Measurements from ENCODE around the gene GPT2.

Gene GPT2

DNA sequence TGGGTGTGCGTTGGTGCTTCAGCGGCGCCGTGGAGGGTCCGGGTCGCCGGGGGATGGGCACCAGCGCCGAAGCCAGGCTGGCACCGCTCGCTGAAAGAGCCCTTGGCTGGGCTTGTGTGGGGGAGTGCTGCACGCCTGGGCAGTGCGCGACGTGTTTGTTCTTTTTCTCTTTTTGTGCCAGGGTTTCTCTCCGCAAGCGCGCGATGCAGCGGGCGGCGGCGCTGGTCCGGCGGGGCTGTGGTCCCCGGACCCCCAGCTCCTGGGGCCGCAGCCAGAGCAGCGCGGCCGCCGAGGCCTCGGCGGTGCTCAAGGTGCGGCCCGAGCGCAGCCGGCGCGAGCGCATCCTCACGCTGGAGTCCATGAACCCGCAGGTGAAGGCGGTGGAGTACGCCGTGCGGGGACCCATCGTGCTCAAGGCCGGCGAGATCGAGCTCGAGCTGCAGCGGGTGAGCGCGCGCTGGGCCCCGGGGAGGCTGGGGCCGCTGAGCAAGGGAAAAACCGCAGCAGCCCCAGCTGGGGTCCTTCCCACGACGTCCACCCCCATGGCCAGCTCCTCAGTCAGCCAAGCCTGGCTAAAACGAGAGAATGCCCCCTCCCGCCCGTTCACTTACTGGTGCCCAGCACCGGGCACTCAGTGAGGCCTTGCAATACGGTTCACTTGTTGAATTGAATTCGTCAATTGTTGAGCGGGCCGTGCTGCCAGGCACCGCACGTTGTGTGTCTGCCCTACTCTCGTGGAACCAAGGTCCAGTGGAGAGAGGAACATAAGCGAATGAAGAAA lies 541 bp downstream of the GPT2 start:
- peak; percentile 11 for ATAC-seq
- TF ChIP-seq, protein P1, sequence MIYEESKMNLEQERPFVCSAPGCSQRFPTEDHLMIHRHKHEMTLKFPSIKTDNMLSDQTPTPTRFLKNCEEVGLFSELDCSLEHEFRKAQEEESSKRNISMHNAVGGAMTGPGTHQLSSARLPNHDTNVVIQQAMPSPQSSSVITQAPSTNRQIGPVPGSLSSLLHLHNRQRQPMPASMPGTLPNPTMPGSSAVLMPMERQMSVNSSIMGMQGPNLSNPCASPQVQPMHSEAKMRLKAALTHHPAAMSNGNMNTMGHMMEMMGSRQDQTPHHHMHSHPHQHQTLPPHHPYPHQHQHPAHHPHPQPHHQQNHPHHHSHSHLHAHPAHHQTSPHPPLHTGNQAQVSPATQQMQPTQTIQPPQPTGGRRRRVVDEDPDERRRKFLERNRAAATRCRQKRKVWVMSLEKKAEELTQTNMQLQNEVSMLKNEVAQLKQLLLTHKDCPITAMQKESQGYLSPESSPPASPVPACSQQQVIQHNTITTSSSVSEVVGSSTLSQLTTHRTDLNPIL (CRISPR knock-in tag; IDR thresholded peaks at IDR 0.05; ENCODE audit: low read depth): no peak
- TF ChIP-seq, protein P2, sequence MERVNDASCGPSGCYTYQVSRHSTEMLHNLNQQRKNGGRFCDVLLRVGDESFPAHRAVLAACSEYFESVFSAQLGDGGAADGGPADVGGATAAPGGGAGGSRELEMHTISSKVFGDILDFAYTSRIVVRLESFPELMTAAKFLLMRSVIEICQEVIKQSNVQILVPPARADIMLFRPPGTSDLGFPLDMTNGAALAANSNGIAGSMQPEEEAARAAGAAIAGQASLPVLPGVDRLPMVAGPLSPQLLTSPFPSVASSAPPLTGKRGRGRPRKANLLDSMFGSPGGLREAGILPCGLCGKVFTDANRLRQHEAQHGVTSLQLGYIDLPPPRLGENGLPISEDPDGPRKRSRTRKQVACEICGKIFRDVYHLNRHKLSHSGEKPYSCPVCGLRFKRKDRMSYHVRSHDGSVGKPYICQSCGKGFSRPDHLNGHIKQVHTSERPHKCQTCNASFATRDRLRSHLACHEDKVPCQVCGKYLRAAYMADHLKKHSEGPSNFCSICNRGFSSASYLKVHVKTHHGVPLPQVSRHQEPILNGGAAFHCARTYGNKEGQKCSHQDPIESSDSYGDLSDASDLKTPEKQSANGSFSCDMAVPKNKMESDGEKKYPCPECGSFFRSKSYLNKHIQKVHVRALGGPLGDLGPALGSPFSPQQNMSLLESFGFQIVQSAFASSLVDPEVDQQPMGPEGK (CRISPR knock-in tag; IDR thresholded peaks at IDR 0.05; ENCODE audit: borderline replicate concordance): no peak
- TF ChIP-seq, protein P3, sequence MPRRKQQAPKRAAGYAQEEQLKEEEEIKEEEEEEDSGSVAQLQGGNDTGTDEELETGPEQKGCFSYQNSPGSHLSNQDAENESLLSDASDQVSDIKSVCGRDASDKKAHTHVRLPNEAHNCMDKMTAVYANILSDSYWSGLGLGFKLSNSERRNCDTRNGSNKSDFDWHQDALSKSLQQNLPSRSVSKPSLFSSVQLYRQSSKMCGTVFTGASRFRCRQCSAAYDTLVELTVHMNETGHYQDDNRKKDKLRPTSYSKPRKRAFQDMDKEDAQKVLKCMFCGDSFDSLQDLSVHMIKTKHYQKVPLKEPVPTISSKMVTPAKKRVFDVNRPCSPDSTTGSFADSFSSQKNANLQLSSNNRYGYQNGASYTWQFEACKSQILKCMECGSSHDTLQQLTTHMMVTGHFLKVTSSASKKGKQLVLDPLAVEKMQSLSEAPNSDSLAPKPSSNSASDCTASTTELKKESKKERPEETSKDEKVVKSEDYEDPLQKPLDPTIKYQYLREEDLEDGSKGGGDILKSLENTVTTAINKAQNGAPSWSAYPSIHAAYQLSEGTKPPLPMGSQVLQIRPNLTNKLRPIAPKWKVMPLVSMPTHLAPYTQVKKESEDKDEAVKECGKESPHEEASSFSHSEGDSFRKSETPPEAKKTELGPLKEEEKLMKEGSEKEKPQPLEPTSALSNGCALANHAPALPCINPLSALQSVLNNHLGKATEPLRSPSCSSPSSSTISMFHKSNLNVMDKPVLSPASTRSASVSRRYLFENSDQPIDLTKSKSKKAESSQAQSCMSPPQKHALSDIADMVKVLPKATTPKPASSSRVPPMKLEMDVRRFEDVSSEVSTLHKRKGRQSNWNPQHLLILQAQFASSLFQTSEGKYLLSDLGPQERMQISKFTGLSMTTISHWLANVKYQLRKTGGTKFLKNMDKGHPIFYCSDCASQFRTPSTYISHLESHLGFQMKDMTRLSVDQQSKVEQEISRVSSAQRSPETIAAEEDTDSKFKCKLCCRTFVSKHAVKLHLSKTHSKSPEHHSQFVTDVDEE (CRISPR knock-in tag; IDR thresholded peaks at IDR 0.05): no peak
- TF ChIP-seq CSDC2 (CRISPR knock-in tag; IDR thresholded peaks at IDR 0.05) (no peak), OSR1 (CRISPR knock-in tag; IDR thresholded peaks at IDR 0.05) (no peak), GLIS3 (CRISPR knock-in tag; IDR thresholded peaks at IDR 0.05) (no peak), TCF4 (CRISPR knock-in tag; IDR thresholded peaks at IDR 0.05; ENCODE audit: borderline replicate concordance) (no peak), ZNF70 (CRISPR knock-in tag; IDR thresholded peaks at IDR 0.05) (no peak), ZFP30 (CRISPR knock-in tag; IDR thresholded peaks at IDR 0.05) (no peak), TOX (CRISPR knock-in tag; IDR thresholded peaks at IDR 0.05; ENCODE audit: borderline replicate concordance) (no peak), ARNTL (CRISPR knock-in tag; IDR thresholded peaks at IDR 0.05; ENCODE audit: borderline replicate concordance, low read depth) (no peak), ZFP3 (CRISPR knock-in tag; IDR thresholded peaks at IDR 0.05) (no peak)
- TF ChIP-seq, protein P4, sequence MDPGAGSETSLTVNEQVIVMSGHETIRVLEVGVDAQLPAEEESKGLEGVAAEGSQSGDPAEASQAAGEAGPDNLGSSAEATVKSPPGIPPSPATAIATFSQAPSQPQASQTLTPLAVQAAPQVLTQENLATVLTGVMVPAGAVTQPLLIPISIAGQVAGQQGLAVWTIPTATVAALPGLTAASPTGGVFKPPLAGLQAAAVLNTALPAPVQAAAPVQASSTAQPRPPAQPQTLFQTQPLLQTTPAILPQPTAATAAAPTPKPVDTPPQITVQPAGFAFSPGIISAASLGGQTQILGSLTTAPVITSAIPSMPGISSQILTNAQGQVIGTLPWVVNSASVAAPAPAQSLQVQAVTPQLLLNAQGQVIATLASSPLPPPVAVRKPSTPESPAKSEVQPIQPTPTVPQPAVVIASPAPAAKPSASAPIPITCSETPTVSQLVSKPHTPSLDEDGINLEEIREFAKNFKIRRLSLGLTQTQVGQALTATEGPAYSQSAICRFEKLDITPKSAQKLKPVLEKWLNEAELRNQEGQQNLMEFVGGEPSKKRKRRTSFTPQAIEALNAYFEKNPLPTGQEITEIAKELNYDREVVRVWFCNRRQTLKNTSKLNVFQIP (CRISPR knock-in tag; IDR thresholded peaks at IDR 0.05; ENCODE audit: borderline replicate concordance, low read depth): no peak

DNA sequence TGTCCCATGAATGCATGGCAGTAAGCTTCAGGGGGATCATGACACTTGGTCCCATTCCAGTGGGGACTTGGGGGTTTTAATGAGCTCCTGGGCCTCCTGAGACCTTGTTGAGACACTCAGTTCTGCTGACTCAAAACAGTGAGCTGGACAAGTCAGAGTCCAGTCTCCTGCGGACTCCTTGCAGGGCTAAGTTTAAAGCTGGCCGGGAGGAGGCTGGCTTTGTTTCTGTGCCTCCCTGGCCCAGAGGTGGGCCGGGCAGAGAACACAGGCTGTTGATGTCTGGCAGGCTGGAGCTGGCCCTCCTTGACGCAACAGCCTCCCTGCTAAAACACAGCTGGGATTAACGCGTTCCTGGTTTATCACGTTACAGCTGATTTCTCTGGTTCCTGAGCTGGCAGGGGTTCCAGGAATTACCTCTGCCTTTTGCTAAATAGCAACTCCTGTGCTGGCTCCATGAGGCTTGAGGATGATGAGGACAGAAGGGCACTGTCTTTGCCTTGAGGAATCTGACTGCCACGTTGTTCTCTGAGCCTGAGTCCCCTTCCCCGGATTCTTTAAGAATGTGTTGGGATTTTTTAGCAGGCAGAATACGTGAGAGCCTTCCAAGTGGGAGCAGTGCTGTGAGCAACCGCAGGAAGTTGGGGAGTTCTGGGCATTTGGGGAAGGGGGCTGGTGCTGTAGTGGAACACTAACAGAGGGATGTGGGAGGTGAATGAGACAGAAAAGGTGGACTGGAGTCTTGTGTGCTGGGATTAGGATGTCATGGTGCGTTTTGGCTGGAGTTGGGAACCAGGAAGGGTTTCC lies 2.0 kb downstream of the GPT2 start:
- TF ChIP-seq OSR1 (CRISPR knock-in tag; IDR thresholded peaks at IDR 0.05) (no peak), PPARA (CRISPR knock-in tag; IDR thresholded peaks at IDR 0.05; ENCODE audit: borderline replicate concordance) (no peak), BACH2 (CRISPR knock-in tag; IDR thresholded peaks at IDR 0.05; ENCODE audit: borderline replicate concordance) (no peak), ZNF8 (CRISPR knock-in tag; IDR thresholded peaks at IDR 0.05) (no peak), ZFP3 (CRISPR knock-in tag; IDR thresholded peaks at IDR 0.05) (no peak), ISL1 (CRISPR knock-in tag; IDR thresholded peaks at IDR 0.05) (no peak), CSDC2 (CRISPR knock-in tag; IDR thresholded peaks at IDR 0.05) (no peak), ARNTL (CRISPR knock-in tag; IDR thresholded peaks at IDR 0.05; ENCODE audit: borderline replicate concordance, low read depth) (no peak), SNAI2 (CRISPR knock-in tag; IDR thresholded peaks at IDR 0.05) (no peak), ZC3H10 (CRISPR knock-in tag; IDR thresholded peaks at IDR 0.05) (no peak), TCF4 (CRISPR knock-in tag; IDR thresholded peaks at IDR 0.05; ENCODE audit: borderline replicate concordance) (no peak), ZNF565 (CRISPR knock-in tag; conservative IDR thresholded peaks at IDR 0.05; ENCODE audit: low read depth) (no peak), ZFP30 (CRISPR knock-in tag; IDR thresholded peaks at IDR 0.05) (no peak), ZNF70 (CRISPR knock-in tag; IDR thresholded peaks at IDR 0.05) (no peak), GLIS3 (CRISPR knock-in tag; IDR thresholded peaks at IDR 0.05) (no peak), TOX (CRISPR knock-in tag; IDR thresholded peaks at IDR 0.05; ENCODE audit: borderline replicate concordance) (no peak)
- TF ChIP-seq, protein P2 (CRISPR knock-in tag; IDR thresholded peaks at IDR 0.05; ENCODE audit: borderline replicate concordance): no peak
- TF ChIP-seq, protein P3 (CRISPR knock-in tag; IDR thresholded peaks at IDR 0.05): no peak
- no peak for ATAC-seq
